ENCODE results near the gene CDCA8.

Gene CDCA8

DNA sequence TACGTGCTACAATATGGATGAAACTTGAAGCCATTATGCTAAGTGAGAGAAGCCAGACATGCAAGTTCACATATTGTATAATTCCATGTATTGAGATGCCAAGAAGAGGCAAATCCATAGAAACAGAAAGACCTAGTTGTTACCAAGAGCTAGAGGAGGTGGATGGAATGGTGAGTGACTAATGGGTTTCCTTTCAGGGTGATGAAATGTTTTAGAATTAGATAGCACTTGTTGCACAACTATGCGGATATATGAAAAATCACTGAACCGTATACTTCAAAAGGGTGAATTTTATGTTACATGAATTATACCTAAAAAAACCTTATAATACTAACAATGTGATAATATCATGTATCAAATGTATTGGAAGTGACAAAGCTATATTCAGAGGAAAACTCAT, 54.5 kb downstream of the CDCA8 start:
- TF ChIP-seq, protein P1, sequence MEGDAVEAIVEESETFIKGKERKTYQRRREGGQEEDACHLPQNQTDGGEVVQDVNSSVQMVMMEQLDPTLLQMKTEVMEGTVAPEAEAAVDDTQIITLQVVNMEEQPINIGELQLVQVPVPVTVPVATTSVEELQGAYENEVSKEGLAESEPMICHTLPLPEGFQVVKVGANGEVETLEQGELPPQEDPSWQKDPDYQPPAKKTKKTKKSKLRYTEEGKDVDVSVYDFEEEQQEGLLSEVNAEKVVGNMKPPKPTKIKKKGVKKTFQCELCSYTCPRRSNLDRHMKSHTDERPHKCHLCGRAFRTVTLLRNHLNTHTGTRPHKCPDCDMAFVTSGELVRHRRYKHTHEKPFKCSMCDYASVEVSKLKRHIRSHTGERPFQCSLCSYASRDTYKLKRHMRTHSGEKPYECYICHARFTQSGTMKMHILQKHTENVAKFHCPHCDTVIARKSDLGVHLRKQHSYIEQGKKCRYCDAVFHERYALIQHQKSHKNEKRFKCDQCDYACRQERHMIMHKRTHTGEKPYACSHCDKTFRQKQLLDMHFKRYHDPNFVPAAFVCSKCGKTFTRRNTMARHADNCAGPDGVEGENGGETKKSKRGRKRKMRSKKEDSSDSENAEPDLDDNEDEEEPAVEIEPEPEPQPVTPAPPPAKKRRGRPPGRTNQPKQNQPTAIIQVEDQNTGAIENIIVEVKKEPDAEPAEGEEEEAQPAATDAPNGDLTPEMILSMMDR (IDR thresholded peaks at IDR 0.05; ENCODE audit: insufficient read depth, low read depth, low read length, missing control alignments), result no peak
- DNase-seq (ENCODE audit: low read depth), result no peak

DNA sequence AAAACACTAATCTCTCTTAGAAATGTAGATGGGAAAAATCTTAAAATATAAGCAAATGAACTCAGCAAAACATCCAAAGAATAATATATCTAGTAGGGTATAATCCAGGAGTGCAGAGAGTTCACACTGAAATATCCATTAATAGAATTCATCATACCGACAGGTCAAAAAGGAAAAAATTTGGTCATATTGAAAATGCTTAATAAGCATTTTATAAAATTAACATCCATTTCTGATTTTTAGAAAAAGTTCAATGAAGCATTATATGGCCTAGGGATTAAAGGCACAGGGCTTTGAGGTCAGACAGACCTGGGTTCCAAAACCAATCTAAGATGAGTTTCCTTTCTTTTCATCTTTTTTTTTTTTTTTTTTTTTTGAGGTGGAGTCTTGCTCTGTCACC, 56.2 kb downstream of the CDCA8 start:
- TF ChIP-seq, protein P1 (IDR thresholded peaks at IDR 0.05; ENCODE audit: insufficient read depth, low read depth, low read length, missing control alignments), result no peak
- DNase-seq (ENCODE audit: low read depth), result no peak
- H3K4me3 ChIP-seq (ENCODE audit: low read depth, low read length), result no peak overlapping the region

More for the DNA sequence above, 54.5 kb downstream of the CDCA8 start:
- no peak overlapping the region for H3K4me3 ChIP-seq (ENCODE audit: low read depth, low read length)

DNA sequence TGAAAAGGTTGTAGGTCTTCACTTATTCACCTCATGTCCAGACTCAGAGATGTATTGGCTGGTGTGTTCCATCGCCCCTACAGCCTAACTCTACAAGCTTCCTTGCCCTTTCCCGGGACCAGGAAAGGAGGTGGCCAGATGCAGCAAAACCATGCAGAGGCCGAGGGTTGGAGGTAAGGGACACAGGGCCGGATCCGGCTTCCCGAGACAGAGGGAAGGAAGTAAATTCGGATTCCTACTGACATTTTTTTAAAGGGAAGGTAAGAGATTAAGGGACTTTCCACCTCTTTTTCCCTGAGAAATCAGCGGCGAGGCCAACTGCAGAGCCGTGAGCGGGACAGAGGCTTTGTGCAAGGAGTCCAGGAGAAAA, 59.9 kb downstream of the CDCA8 start:
- TF ChIP-seq, protein P1 (IDR thresholded peaks at IDR 0.05; ENCODE audit: insufficient read depth, low read depth, low read length, missing control alignments), result no peak
- DNase-seq (ENCODE audit: low read depth), result no peak
- no peak overlapping the region; the same call in 1 of the 2 replicates for H3K4me3 ChIP-seq (ENCODE audit: low read depth, low read length)

DNA sequence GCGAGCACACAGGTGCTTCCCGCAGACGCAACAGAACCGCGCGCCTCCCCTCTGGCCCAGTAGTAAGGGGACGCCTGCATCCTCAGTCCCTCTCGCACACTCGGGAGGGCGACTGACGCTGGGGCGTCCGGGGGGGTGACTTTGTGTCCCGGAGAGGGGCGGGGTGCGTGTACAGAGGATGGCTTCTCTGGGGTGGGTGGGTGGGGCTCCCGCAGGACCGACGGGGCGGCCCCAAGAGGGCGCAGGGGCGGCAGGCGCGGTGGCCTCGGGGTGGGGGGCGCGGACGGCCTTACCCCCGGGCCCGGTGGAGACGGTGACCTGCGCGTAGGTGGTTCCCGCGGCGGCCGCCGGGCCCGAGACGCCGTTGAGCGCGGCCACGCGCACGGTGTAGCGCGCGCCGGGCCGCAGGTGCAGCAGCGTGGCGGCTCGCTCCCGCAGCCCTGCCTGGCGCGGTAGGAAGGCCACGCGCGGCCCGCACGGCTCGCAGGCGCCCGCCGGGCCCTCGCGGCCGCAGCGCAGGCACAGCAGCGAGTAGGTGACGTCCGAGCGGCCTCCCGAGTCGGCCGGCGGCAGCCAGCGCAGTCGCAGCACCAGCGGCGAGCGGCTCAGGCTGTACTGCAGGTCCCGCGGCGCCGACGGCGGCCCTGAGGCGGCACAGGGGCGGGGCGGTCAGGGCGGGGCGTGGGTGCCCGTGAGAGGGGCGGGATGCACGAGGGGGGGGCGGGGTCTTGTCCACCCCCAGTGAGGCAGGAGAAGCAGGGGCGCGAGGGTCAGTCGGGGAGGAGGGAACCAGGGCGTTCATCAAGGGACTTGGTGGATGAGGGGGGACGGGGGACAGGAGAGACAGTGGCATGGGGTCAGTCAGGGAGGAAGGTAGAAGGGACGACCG, 60.5 kb downstream of the CDCA8 start:
- H3K4me3 ChIP-seq (ENCODE audit: low read depth, low read length), result no peak overlapping the region; the same call in 1 of the 2 replicates
- TF ChIP-seq, protein P1 (IDR thresholded peaks at IDR 0.05; ENCODE audit: insufficient read depth, low read depth, low read length, missing control alignments), result no peak
- DNase-seq (ENCODE audit: low read depth), result peak; percentile 51

DNA sequence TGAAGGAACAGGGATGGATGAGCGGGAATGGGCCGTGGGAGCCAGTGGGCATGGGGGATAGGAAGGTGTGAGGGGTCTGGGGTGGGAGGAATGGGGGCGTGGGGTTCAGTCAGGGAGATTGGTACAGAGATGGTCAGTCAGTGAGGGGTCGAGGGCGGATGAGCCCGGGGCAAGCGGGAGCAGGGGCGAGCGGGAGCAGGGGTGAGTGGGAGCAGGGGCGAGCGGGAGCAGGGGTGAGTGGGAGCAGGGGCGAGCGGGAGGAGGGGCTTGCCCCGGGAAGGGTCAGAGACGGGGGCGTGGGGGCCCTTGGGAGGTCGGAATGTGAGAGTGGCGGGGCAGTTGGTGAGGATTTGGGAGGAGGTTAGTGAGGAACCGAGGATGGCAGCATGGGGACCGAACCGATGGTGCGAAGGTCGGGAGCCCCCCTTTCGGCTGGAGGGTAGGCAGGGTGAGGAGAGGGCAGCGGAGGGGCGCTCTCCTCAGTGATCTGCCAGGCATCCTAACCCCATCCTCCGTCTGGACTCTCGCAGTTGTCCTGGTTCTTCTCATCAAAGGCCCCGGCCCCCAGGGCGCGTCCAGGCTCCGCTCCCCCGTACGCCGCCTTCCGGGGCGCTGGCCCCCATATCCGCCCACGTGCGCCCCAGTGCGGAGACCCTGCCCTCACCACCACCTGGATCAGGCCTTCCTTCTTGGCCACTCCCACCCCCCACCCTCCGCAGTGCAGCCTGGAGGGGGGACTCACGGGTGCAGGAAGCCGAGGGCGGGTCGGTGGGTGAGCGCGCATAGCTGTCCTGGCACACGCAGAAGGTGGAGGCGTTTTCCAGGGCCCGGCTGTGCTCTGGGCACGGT, 61.4 kb downstream of the CDCA8 start:
- TF ChIP-seq, protein P1 (IDR thresholded peaks at IDR 0.05; ENCODE audit: insufficient read depth, low read depth, low read length, missing control alignments), result no peak
- DNase-seq (ENCODE audit: low read depth), result no peak
- H3K4me3 ChIP-seq (ENCODE audit: low read depth, low read length), result no peak overlapping the region

DNA sequence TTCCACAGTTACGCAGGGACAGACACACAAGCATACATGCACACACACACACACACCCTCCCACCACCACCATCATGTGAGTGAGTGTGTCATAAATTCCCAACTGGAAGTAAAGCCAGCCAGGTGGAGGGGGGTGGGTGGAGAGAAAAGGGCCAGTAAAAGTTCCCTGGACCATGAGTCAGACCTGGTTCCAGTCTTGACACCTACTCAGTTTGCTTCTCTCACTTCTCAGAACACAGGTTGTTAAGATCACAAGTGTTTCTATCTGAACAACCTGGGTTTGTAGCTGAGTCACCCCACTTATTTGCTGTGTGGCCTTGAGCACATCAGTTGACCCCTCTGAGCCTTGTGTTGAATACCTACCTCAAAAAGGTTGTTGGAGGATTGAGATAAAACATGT, 63.0 kb downstream of the CDCA8 start:
- TF ChIP-seq, protein P1 (IDR thresholded peaks at IDR 0.05; ENCODE audit: insufficient read depth, low read depth, low read length, missing control alignments), result no peak
- no peak overlapping the region for H3K4me3 ChIP-seq (ENCODE audit: low read depth, low read length)
- peak; percentile 31 for DNase-seq (ENCODE audit: low read depth)

Measured in GM12865 (cell line).